ENCODE data around the gene CCDC69. TPM values are rescaled to one million over a fixed set of nuclear protein-coding genes. Genes with fewer than 3 reads are reported as not detected.

The CCDC69 gene
- total RNA-seq, 4 donors from 2014 or later: 189 to 307 (median 243) TPM

DNA sequence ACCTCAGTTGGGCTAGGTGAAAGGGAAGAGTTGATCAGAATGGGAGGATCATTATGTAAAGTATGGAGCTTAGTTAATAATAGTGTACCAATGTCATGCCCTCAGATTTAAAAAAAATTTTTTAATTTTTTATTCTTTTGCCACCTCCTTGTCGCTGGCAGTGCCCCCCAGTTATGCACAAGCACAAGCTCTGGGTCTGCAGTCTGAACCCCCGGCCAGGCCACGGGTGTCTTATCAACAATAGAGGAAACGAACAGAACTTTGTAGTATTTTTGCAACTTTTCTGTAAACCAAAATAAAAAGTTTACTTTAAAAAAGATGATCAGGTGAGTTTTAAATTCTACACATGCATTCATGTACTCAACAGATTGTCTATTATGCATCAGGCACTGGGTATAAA lies 27.7 kb upstream of the CCDC69 start:
- TF ChIP-seq, protein P1, sequence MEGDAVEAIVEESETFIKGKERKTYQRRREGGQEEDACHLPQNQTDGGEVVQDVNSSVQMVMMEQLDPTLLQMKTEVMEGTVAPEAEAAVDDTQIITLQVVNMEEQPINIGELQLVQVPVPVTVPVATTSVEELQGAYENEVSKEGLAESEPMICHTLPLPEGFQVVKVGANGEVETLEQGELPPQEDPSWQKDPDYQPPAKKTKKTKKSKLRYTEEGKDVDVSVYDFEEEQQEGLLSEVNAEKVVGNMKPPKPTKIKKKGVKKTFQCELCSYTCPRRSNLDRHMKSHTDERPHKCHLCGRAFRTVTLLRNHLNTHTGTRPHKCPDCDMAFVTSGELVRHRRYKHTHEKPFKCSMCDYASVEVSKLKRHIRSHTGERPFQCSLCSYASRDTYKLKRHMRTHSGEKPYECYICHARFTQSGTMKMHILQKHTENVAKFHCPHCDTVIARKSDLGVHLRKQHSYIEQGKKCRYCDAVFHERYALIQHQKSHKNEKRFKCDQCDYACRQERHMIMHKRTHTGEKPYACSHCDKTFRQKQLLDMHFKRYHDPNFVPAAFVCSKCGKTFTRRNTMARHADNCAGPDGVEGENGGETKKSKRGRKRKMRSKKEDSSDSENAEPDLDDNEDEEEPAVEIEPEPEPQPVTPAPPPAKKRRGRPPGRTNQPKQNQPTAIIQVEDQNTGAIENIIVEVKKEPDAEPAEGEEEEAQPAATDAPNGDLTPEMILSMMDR (IDR thresholded peaks at IDR 0.05; ENCODE audit: low read depth): no peak

DNA sequence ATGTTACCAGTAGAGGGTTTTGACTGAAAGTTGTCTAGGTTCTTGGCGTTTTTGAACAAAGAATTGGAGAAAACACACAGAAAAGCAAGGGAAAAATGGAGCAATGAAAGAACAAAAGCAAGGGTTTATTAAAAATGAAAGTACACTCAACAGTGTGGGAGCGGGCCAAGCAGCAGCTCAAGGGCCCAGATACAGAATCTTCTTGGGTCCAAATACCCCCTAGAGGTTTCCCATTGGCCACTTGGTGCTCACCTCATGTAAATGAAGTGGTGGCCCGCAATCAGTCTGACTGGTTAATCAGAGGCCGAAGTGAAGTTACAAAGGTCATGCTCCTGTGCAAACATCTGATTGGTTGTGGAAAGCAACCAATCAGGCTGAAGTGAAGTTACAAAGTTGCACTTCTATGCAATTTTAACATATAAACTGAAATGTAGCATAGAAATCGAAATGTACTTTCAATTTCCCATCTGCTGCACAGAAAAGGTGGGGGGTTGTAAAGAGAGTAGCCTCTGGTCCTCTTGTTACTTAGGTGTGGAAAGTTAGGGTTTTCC lies 27.2 kb upstream of the CCDC69 start:
- TF ChIP-seq, protein P1 (IDR thresholded peaks at IDR 0.05; ENCODE audit: low read depth): no peak

DNA sequence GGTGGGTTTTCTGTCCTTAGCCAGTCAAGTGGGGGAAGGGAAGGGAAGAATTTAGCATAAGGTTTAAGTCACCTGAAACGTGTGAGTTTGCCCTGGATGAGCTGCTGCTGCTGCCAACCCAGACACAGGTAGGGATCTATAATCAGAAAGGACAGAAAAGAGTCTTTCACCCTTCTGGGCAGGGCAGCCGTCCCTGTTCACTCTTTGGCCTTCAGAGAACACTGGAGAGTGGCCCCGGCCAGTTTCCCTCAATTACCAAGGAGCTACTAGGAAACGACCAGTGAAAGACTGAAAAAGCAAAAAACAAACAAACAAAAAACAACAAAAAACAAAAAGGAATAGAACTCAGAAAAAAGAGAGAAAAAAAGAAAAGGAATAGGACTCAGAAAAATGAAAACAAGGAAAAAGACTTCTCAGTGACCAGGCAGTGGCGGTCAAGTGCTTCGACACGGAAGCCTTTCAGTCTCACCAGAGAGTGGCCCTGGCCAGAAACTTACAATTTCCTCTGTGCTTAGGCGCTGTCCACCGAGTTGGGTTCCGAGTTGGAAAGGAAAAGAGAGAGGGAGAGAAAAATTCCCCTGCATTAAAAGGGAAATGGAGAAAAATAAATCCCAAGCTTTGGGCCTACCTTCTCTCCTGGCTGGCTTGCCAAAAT lies 26.6 kb upstream of the CCDC69 start:
- TF ChIP-seq, protein P1 (IDR thresholded peaks at IDR 0.05; ENCODE audit: low read depth): no peak

DNA sequence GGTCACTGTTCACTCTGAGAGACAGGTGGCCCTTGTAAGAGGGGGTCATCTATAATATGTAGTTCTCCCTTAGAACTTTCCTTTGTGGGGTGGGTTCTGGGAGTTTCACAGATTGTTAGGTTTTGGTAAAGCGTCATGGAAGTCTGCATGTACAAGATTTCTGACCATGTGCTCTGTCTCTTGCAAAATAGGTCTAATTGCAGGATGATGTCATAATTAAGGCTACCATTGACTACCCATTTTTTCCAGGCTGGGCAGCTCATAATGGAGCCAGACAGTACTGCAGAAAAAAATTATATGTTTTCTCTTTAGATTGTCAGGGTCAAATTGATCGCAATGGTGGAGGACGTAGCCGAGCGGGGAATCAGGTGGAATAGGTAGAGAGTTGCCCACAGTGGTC lies 25.4 kb upstream of the CCDC69 start:
- TF ChIP-seq, protein P1 (IDR thresholded peaks at IDR 0.05; ENCODE audit: low read depth): no peak

DNA sequence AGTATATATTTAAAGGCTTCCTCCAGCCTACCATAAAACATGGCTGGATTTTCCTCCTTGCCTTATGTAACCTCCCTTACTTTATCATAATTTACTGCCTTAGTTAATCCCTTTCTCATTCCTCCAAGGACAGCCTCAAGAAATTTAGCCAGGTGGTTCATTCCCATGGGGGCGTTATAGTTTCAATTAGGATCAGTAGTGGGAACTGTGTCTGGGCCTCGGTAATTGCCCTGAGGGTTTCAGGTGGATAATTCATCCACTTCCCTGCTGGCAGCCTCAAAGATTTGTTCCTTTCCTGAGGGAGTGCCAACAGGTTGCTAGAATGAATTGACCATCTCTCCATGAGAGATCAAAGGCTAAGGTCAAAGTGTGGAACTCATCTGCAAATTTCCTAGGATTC lies 24.8 kb upstream of the CCDC69 start:
- TF ChIP-seq, protein P1 (IDR thresholded peaks at IDR 0.05; ENCODE audit: low read depth): no peak

DNA sequence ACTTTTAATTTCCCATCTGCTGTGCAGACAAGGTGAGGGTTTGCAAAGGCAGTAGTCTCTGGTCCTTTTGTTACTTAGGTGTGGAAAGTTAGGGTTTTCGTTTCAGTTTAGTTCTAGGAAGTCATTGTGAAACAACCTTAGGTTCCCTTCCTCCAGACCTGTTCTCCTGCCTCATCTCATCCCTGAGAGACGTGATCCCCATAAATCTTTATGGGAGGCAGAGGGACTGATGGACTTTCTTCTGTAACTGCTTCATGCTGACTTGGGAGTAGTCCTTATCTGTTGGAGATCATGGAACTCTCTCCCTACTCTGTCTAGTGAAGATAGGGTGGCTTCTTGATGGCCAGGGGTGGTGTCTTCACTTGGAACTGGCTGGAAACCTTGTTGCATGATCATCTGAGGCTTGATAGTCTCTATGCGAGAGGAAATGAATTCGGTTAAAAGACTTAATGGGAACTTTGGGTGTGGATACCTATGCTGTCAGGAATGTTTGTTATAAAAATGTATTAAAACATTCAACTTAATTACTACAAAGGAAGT lies 21.9 kb upstream of the CCDC69 start:
- TF ChIP-seq, protein P1 (IDR thresholded peaks at IDR 0.05; ENCODE audit: low read depth): no peak

DNA sequence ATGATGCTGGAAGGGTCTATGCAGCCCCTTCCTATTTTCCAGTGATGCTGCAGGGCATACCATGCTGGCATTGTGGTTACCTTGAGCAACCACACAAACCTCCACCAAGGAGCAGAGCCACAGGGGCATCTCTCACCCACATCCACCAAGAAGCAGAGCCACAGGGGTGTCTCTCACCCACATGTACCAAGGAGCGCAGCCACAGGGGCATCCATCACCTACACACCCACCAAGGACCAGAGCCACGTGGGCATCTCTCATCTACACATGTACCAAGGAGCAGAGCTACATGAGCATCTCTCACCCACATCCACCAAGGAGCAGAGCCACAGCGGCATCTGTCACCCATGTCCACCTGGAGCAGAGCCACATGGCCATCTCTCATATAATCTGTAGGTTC lies 20.3 kb upstream of the CCDC69 start:
- TF ChIP-seq, protein P1 (IDR thresholded peaks at IDR 0.05; ENCODE audit: low read depth): no peak

Data from subcutaneous adipose tissue (tissue), 4 donors.